ENCODE measurements around the gene DPYD. TPM values are rescaled to one million over a fixed set of nuclear protein-coding genes. Genes with fewer than 3 reads are reported as not detected.

Gene DPYD
- total and polyA plus RNA-seq, 7 donors: 2.5 to 7.3 (median 5.1) TPM

GRCh38 chr1:97610748-97611147 is 310.1 kb downstream of the DPYD start:
- H3K27me3 ChIP-seq (ENCODE audit: insufficient read depth in 3 of 3, low read length in 2 of 3): no peaks in the 10 kb centered on the region
- no peaks in the 10 kb centered on the region for H3K4me1 ChIP-seq
- no peak for ATAC-seq
- no peaks in the 10 kb centered on the region for H3K36me3 ChIP-seq (ENCODE audit: insufficient read depth in 1 of 2, low read depth in 1 of 2)
- no peak overlapping the region for H3K4me3 ChIP-seq
- TF ChIP-seq, protein P1, sequence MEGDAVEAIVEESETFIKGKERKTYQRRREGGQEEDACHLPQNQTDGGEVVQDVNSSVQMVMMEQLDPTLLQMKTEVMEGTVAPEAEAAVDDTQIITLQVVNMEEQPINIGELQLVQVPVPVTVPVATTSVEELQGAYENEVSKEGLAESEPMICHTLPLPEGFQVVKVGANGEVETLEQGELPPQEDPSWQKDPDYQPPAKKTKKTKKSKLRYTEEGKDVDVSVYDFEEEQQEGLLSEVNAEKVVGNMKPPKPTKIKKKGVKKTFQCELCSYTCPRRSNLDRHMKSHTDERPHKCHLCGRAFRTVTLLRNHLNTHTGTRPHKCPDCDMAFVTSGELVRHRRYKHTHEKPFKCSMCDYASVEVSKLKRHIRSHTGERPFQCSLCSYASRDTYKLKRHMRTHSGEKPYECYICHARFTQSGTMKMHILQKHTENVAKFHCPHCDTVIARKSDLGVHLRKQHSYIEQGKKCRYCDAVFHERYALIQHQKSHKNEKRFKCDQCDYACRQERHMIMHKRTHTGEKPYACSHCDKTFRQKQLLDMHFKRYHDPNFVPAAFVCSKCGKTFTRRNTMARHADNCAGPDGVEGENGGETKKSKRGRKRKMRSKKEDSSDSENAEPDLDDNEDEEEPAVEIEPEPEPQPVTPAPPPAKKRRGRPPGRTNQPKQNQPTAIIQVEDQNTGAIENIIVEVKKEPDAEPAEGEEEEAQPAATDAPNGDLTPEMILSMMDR (IDR thresholded peaks at IDR 0.05): no peak
- no peak for DNase-seq
- H3K9me3 ChIP-seq: no peaks in the 10 kb centered on the region
- 91 to 97% (median 95%) methylated on average over 3 of the region's 3 CpGs for WGBS, 3 donors
- no peak overlapping the region for H3K27ac ChIP-seq
- intact Hi-C loops (cut with DNase I): no loop called here

GRCh38 chr1:97610102-97610501 is 310.7 kb downstream of the DPYD start:
- Histone ChIP-seq H3K27me3 (ENCODE audit: insufficient read depth in 3 of 3, low read length in 2 of 3) (no peaks in the 10 kb centered on the region), H3K9me3 (no peaks in the 10 kb centered on the region), H3K4me1 (no peaks in the 10 kb centered on the region), H3K4me3 (no peak overlapping the region), H3K27ac (no peak overlapping the region), H3K36me3 (ENCODE audit: insufficient read depth in 1 of 2, low read depth in 1 of 2) (no peaks in the 10 kb centered on the region)
- 94 to 96% (median 94%) methylated on average over 3 of the region's 3 CpGs for WGBS, 3 donors
- TF ChIP-seq, protein P1 (IDR thresholded peaks at IDR 0.05): no peak
- DNase-seq: no peak
- intact Hi-C loops (cut with DNase I): no loop called here
- no peak for ATAC-seq

GRCh38 chr1:97608272-97608671 is 312.6 kb downstream of the DPYD start:
- TF ChIP-seq, protein P1 (IDR thresholded peaks at IDR 0.05): no peak
- no peaks in the 10 kb centered on the region for H3K9me3 ChIP-seq
- ATAC-seq: no peak

DNA sequence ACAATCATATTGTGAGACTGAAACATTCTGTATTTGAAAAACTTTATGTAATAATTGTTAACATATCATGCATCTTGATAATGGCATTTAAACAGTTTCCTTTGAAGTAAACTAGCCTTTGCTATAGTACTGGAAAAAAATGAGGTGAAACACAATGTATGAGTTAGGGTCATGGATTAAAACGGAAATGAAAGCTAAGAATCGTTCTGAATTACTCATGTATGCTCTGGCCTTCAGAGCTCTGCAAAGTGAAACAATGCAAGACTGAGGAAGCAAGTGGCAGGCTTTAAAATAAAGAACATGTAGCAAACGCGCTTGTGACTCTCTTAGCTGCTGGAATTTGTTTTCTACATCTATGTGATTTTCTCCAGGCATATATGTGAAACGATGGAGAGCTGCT is 317.1 kb downstream of the DPYD start:
- Histone ChIP-seq H3K9me3 (no peaks in the 10 kb centered on the region), H3K27me3 (ENCODE audit: insufficient read depth in 3 of 3, low read length in 2 of 3) (no peaks in the 10 kb centered on the region), H3K4me1 (no peaks in the 10 kb centered on the region), H3K36me3 (ENCODE audit: insufficient read depth in 1 of 2, low read depth in 1 of 2) (no peaks in the 10 kb centered on the region), H3K27ac (no peak overlapping the region), H3K4me3 (no peak overlapping the region)
- DNase-seq: no peak
- intact Hi-C loops (cut with DNase I): no loop called here
- WGBS, 3 donors: 55 to 59% (median 58%) methylated on average over 5 of the region's 5 CpGs
- no peak for ATAC-seq
- TF ChIP-seq, protein P1 (IDR thresholded peaks at IDR 0.05): no peak

More at GRCh38 chr1:97608272-97608671, 312.6 kb downstream of the DPYD start:
- no peak overlapping the region for H3K27ac ChIP-seq
- 81 to 94% (median 92%) methylated on average over 4 of the region's 4 CpGs for WGBS, 3 donors
- no peak for DNase-seq
- H3K27me3 ChIP-seq (ENCODE audit: insufficient read depth in 3 of 3, low read length in 2 of 3): no peaks in the 10 kb centered on the region
- no peak overlapping the region for H3K4me3 ChIP-seq
- intact Hi-C loops (cut with DNase I): no loop called here
- no peaks in the 10 kb centered on the region for H3K36me3 ChIP-seq (ENCODE audit: insufficient read depth in 1 of 2, low read depth in 1 of 2)
- H3K4me1 ChIP-seq: no peaks in the 10 kb centered on the region

- intact Hi-C loops (cut with DNase I): no loop called here
- no peaks in the 10 kb centered on the region for H3K9me3 ChIP-seq
- TF ChIP-seq, protein P1 (IDR thresholded peaks at IDR 0.05): no peak
These were observed 317.6 kb downstream of the DPYD start for GRCh38 chr1:97603218-97603617.

More at GRCh38 chr1:97603218-97603617, 317.6 kb downstream of the DPYD start:
- H3K36me3 ChIP-seq (ENCODE audit: insufficient read depth in 1 of 2, low read depth in 1 of 2): no peaks in the 10 kb centered on the region
- H3K4me1 ChIP-seq: no peaks in the 10 kb centered on the region
- H3K4me3 ChIP-seq: no peak overlapping the region
- ATAC-seq (no peak), DNase-seq (no peak)
- WGBS, 3 donors: 77 to 81% (median 81%) methylated on average over 3 of the region's 3 CpGs
- H3K27me3 ChIP-seq (ENCODE audit: insufficient read depth in 3 of 3, low read length in 2 of 3): no peaks in the 10 kb centered on the region
- H3K27ac ChIP-seq: no peak overlapping the region

Data from psoas muscle (tissue), 8 donors.